Upper lobe of right lung (tissue), 1 donor: ENCODE measurements around the gene CEP76. TPM values are rescaled to one million over a fixed set of nuclear protein-coding genes. Genes with fewer than 3 reads are reported as not detected.
A peak's percentile ranks its signal among the peaks of the same experiment; 100 is the strongest.

Experiments used
- ATAC-seq: fragments of 200-7000 bp; cut with Tn5 transposase; one replicate; pipeline ENCODE4 v1.9.1; 2020; ENCODE audit warnings: mild to moderate bottlenecking, moderate library complexity
- DNase-seq: peaks from one replicate; pipeline ENCODE4 v3.0.0-alpha.2; 2020
- H3K27ac ChIP-seq: fragments of 200-600 bp; one replicate; pipeline ENCODE4 v1.8.0; 2022
- H3K27me3 ChIP-seq: fragments of 200-600 bp; one replicate; pipeline ENCODE4 v1.8.0; 2022; ENCODE audit warnings: mild to moderate bottlenecking
- H3K36me3 ChIP-seq: fragments of 200-600 bp; one replicate; pipeline ENCODE4 v1.8.0; 2022
- H3K4me1 ChIP-seq: fragments of 200-600 bp; one replicate; pipeline ENCODE4 v1.8.0; 2022
- H3K4me3 ChIP-seq: fragments of 200-600 bp; one replicate; pipeline ENCODE4 v1.8.0; 2022; ENCODE audit warnings: mild to moderate bottlenecking
- H3K9me3 ChIP-seq: fragments of 200-600 bp; one replicate; pipeline ENCODE4 v1.8.0; 2022
- intact Hi-C: fragments of 100-400 bp; cut with DNase I; formaldehyde crosslinking; loops from one replicate; pipeline ENCODE4 v1.11.0; 2022
- total RNA-seq: library from RNA; stranded (reverse); fragmentation: NEBNext Ultra II Directional; extraction: Animal tissue kit (Norgen Biotek cat#: 25700); gene quantifications from one replicate; pipeline ENCODE4 v1.2.1, GENCODE V29; 2021
- TF ChIP-seq, protein P1 (sequence below): fragments of 200-600 bp; IDR thresholded peaks from one replicate; pipeline ENCODE4 v1.8.0; 2022; ENCODE audit warnings: antibody characterized with exemption
- donor health status: DM: no; HTN: yes; CAD: no; lungs with severe emphysema.

The CEP76 gene
- total RNA-seq, 1 donor from 2014 or later, result 5.6 TPM

DNA sequence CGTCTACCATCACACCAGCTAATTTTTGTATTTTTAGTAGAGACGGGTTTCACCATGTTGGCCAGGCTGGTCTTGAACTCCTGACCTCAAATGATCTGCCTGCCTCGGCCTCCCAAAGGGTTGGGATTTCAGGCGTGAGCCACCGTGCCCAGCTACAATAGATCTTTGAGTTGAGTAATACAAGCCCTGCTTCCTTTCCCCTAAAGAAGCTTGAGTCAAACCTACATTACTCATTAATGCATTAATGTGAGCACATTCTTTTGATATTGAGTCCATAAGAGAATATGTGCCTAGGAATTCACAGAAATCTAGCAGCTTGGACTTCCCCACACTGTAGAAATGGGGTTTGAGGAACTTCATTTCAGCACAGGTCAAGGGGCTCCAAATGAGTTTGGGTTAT is 39.9 kb upstream of the CEP76 start:
- intact Hi-C loops, result no loop called here
- no peak overlapping the region for H3K27ac ChIP-seq
- TF ChIP-seq, protein P1, sequence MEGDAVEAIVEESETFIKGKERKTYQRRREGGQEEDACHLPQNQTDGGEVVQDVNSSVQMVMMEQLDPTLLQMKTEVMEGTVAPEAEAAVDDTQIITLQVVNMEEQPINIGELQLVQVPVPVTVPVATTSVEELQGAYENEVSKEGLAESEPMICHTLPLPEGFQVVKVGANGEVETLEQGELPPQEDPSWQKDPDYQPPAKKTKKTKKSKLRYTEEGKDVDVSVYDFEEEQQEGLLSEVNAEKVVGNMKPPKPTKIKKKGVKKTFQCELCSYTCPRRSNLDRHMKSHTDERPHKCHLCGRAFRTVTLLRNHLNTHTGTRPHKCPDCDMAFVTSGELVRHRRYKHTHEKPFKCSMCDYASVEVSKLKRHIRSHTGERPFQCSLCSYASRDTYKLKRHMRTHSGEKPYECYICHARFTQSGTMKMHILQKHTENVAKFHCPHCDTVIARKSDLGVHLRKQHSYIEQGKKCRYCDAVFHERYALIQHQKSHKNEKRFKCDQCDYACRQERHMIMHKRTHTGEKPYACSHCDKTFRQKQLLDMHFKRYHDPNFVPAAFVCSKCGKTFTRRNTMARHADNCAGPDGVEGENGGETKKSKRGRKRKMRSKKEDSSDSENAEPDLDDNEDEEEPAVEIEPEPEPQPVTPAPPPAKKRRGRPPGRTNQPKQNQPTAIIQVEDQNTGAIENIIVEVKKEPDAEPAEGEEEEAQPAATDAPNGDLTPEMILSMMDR, result no peak
- H3K4me3 ChIP-seq, result no peak overlapping the region
- H3K9me3 ChIP-seq, result no peaks in the 10 kb centered on the region
- no peaks in the 10 kb centered on the region for H3K27me3 ChIP-seq
- H3K36me3 ChIP-seq, result no peaks in the 10 kb centered on the region
- no peak for DNase-seq
- no peaks in the 10 kb centered on the region for H3K4me1 ChIP-seq
- no peak for ATAC-seq

DNA sequence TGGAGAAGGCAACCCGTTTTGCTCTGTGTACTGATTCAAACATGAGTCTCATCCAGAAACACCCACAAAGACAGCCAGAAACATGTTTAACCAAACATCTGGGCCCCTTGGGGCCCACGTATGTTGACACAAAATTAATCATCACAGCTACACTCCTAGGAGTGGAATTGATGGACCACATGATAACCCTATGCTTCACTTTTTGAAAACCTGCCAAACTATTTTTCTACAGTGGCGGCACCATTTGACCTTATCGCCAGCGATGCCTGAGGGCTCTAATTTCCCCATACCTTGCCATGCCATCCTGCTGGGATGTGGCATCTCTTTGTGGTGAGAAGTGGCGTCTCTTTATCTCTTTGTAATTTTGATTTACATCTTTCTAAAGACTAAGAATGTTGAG is 38.8 kb upstream of the CEP76 start:
- Histone ChIP-seq H3K27ac (no peak overlapping the region), H3K4me3 (no peak overlapping the region), H3K9me3 (no peaks in the 10 kb centered on the region), H3K4me1 (no peaks in the 10 kb centered on the region), H3K36me3 (no peaks in the 10 kb centered on the region), H3K27me3 (no peaks in the 10 kb centered on the region)
- TF ChIP-seq, protein P1, result no peak
- intact Hi-C loops, result no loop called here
- no peak for DNase-seq
- ATAC-seq, result no peak

DNA sequence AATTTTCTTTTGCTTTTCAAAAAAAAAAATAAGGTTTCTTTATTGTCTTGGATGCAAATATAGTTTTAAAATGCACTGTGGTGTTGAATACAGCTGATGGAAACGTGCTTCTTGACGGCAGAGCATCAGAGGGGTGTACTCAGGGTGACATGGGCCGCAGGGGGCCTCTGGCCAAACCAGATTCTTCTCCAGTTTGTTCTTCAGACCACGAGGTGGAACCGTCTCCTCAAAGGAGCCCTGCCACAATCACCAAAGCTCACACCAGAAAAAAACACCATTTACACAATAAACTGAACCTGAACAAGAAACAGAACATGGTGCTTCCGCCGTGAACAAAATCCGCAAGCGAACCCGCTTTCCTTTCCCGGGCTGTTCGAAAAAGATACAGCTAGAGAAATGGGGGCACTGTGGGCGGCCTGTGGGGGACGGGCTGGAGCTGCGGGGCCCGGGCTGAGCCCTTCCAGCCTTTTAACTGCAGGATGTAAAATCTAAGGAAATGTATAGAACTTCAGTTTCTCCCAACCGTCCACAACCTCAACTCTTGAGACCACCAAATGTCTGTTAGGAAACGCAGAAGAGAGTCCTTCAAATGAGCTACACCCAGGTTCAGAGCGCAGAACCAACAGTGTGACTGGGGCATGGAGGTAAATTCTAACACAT is 34.9 kb upstream of the CEP76 start:
- no peaks in the 10 kb centered on the region for H3K36me3 ChIP-seq
- no peaks in the 10 kb centered on the region for H3K4me1 ChIP-seq
- intact Hi-C loops, result no loop called here
- TF ChIP-seq, protein P1, result no peak
- no peaks in the 10 kb centered on the region for H3K27me3 ChIP-seq
- H3K4me3 ChIP-seq, result no peak overlapping the region
- no peak for DNase-seq
- no peak overlapping the region for H3K27ac ChIP-seq
- ATAC-seq, result no peak
- no peaks in the 10 kb centered on the region for H3K9me3 ChIP-seq

DNA sequence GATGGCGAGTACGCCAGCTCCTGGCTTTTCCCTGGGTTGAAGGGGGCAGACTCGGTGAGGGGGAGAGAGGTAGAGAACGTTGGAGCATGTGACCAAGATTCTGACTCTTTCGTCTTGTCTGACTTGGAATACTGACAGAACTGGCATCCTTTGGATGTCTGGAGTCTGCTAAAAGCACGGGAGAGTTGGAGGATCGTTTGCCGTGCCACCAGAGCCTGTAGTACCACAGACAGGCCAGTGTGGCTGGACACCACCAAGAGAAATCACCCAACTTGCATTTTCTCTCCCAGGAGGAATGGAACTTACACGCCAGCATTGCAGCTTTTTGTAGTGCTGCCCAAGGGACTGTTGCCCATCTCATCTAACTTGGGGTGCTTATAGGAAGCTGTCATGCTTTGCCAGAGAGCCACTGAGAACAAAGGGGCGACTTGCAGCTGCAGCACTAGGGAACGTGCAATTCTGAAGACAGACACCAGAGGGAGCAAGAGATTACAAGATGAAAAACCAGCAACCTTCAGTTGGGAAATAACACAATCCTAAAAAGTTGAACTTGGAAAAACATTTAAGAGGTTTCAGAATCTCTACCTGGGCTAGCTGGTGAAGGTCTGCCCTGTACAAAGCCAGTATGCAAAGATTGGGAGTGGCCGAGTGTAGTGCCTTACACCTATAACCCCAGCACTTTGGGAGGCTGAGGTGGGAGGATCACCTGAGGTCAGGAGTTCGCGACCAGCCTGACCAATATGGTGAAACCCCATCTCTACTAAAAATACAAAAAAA is 24.4 kb upstream of the CEP76 start:
- TF ChIP-seq, protein P1, result peak; percentile 93
- Histone ChIP-seq H3K9me3 (no peaks in the 10 kb centered on the region), H3K27me3 (no peaks in the 10 kb centered on the region), H3K4me1 (no peaks in the 10 kb centered on the region), H3K36me3 (peaks cover 49% of the 10 kb centered on the region), H3K4me3 (no peak overlapping the region), H3K27ac (no peak overlapping the region)
- no peak for DNase-seq
- ATAC-seq, result peak; percentile 88
- intact Hi-C loops, result loop anchor here (2.0 kb wide), 1 partner anchor 208 kb away; no protein-coding TSS in a partner anchor

DNA sequence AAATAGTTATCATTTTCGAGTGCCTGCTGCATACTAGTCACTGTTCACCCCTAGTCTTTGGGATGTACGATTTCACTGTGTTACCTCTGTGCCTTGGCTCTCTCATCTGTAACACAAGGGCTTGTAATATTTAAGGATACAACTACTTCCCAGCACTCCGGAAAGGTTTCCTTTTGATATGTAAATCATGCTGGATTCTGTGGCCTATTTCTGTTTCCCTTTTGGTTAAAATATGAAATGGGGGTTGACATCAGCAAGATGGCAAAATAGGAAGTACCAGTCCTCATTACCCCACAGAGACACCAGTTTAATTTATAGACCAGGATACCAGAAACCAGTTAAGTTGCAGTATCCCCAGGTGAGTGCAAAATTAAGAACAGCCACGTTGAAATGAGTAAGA is 23.8 kb upstream of the CEP76 start:
- Histone ChIP-seq H3K27me3 (no peaks in the 10 kb centered on the region), H3K27ac (no peak overlapping the region), H3K4me3 (no peak overlapping the region), H3K4me1 (no peaks in the 10 kb centered on the region), H3K9me3 (no peaks in the 10 kb centered on the region), H3K36me3 (peaks cover 51% of the 10 kb centered on the region)
- intact Hi-C loops, result loop anchor here (2.0 kb wide), 1 partner anchor 208 kb away; no protein-coding TSS in a partner anchor
- TF ChIP-seq, protein P1, result no peak
- DNase-seq (no peak), ATAC-seq (peak; percentile 33)
